IPS-NIHi7 (cell line): ENCODE data around the gene NOC2L.
A peak's percentile ranks its signal among the peaks of the same experiment; 100 is the strongest.

Experiments
- DNase-seq: peaks from one replicate; pipeline ENCODE4 v3.0.0; 2012; ENCODE audit warnings: mixed read lengths; ENCODE audit errors: extremely low spot score

NOC2L gene

DNA sequence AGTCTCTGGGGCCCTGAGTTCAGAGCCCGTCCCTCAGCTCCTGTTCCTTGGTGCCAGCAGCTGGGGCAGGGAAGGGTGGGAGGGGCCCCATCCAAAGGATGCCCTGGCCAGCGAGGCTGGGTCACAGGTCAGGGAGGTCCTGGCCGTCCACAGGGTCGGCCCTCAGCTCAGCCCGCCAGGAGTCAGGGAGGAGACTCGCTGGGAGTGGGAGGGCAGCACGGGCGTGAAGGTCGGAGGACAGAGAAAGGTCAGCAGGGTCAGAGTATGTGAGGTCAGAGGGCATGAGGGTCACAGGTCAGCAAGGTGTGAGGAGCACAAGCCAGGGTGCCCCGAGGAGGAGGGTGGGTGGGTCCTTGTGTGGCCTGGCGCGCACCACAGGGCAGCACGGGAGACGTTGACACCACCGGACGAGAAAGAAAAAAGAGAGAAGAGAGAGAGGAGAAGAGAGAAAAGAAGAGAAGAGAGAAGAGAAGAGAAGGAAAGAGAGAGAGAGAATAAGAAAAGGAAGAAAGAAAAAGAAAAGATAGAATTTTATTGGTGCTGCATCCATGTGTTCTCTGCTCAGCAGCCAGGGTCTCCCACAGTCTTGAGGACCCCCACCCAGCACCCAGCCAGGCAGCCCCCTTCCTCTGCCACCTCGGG, 15.8 kb upstream of the NOC2L start:
- no peak for DNase-seq

DNA sequence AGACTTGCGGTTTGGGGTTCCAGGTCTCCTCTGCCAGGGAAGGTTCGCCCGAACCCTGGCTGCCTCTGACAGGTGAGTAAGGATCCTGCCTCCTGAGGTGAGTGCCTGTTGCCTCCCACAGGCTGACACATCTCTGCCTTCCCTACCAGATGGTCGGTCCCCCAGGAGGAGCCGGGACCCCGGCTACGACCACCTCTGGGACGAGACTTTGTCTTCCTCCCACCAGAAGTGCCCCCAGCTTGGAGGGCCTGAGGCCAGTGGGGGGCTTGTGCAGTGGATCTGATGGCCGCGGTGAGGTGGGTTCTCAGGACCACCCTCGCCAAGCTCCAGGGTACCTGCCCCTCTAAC, 15.2 kb upstream of the NOC2L start:
- DNase-seq, result no peak

DNA sequence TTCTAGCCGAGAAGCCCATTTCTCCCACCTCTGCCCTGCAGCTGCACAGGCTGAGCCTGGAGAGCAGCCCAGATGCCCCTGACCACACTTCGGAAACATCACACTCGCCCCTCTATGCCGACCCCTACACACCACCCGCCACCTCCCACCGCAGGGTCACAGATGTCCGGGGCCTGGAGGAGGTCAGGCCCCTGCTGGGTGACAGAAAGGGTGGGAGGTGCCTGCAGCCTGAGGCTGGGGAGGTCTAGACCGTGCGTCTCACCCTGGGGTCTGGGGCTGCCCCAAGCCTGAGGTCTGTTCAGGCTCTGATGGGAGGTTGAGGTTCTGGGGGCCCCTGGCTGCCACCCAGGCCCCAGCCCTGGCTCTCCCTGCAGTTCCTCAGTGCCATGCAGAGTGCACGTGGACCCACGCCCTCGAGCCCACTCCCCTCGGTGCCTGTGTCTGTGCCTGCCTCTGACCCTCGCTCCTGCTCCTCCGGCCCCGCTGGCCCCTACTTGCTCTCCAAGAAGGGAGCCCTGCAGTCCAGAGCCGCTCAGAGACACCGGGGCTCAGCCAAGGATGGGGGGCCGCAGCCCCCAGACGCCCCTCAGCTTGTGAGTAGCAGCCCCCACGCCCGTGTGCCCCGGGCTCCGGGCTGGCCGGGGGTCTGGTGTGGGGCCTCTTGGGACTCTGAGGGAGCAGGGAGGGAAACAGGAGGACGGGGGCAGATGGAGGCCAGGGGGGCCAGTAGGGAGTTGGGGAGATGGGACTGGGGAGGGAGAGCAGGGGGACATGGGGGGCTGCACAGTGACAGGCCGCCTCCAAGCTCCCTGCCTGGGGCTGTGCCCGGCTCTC, 14.6 kb upstream of the NOC2L start:
- no peak for DNase-seq

DNA sequence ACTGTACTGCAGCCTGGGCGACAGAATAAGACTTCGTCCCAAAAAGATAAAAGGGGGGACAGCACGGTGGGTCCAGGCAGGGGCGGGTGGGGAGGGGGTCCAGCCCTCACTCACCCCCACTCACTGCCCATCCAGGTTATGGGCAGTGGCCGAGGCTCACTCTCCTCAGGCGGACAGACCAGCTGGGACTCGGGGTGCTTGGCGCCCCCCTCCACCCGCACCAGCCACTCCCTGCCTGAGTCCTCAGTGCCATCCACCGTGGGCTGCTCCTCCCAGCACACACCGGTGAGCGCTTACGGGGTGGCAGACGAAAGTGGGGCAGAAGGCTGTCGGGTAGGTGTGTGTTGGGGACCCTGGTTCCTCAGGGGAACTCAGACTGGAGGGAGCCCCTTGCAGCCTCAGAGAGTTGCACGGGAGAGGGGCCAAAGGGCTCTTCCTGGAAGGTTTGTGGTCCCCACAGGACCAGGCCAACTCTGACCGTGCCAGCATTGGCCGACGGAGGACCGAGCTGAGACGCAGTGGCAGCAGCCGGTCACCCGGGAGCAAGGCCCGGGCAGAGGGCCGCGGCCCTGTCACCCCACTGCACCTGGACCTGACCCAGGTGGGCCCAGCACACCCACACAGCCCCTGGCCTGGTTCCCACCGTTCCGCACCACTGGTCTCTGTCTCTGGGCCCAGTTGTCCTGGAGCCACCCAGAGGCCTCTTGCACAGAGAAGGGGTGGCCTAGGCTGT, 13.8 kb upstream of the NOC2L start:
- DNase-seq, result no peak

DNA sequence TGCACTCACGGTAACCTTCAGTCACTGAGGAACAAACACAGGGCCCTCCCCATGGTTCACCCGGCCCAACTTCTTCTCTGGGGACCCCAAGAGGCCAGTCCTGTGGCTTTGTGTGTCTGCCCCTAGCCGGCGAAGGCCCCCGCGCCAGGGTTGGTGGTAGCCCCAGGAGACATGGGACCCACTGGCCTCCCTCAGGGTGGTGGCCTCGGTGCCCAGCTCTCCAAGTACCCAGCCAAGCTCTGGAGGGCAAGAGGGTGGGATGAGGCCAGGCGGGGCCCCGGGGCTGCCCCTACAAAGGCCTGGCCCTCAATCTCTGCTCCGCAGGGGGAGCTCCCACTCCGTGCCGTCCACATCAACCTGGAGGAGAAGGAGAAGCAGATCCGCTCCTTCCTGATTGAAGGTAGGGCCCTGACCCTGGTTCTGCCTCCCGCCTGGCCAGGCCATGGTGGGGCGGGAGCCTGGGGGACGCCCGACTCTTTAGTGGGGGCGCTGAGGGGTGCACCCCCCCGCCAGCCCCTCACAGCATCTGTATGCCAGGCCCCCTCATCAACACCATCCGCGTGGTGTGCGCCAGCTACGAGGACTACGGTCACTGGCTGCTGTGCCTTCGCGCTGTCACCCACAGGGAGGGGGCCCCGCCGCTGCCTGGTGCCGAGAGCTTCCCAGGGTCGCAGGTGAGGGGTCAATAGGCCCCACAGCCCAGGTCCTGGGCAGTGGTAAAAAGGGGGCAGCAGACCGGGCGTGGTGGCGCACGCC, 12.9 kb upstream of the NOC2L start:
- no peak for DNase-seq

DNA sequence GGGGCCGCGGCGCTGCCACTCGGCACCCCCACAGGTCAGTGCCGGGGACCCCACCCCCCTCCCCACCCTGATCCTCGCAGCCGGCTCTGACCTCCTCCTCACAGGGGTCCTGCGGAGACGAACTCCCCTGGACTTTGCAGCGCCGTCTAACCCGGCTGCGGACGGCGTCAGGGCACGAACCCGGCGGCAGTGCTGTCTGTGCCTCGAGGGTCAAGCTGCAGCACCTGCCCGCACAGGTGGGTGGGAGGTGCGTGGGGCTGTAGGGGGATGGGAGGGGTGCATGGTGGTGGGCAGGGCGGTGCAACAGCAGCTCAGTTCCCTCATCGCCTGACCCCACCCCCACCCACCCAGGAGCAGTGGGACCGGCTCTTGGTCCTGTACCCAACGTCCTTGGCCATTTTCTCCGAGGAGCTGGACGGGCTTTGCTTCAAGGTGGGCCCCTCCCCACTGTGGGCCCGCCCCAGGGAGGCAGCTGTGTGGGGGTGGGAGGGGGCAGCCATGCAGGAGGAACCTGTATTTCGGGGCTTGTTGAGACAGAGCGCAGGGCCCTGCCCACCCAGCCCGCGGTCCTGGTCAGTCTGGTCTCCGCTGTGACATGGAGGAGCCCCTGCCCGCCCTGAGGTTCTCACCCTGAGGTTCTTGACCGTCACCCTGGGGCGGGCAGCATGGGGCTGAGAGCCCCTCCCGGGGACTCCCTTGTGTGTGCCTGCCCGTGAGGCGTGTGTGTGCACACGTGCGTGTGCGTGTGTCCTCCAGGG, 12.1 kb upstream of the NOC2L start:
- no peak for DNase-seq

DNA sequence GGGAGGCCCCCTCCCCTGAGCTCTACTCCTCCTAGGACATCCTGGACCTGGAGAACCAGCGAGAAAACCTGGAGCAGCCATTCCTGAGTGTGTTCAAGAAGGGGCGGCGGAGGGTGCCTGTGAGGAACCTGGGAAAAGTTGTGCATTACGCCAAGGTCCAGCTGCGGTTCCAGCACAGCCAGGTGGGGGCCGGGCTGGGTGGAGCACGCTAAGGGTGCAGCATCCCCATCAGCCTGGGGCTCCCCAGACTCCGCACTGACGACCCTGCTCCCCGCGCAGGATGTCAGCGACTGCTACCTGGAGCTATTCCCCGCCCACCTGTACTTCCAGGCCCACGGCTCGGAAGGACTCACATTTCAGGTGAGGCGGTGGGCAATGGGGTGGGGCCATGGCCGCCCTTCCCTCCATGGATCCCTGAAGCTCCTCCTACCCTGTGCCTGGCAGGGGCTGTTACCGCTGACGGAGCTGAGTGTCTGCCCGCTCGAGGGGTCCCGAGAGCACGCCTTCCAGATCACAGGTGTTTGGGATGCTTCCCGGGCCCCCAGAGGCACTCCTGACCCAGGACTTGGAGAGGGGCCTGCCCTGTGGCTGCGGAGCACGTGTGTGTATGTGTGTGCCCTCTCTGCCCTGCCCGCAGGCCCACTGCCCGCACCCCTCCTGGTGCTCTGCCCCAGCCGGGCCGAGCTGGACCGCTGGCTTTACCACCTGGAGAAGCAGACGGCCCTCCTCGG, 11.4 kb upstream of the NOC2L start:
- DNase-seq, result peak; percentile 61

DNA sequence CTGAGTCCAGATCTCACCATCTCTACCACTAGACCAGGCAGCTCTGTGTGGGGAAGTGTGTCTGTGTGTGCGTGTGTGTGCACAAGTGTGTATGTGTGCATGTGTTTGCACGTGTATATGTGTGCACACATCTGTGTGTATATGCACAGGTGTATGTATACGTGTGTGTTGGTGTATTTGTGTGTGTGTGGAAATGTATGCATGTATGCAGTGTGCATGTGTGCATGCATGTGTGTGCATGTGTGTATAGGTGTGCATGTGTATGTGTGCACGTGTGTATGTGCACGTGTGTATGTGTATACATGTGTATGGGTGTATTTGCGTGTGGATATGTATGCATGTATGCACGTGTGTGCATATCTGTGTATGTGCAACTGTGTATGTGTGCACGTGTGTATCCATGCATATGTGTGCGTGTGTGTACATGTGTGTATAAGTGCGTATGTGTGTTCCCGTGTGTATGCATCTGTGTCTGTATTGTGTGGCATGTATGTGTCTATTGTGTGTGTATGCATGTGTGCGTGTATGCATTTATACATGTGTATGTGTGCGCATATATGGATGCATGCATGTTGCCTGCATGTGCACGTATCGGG, 10.3 kb upstream of the NOC2L start:
- DNase-seq, result no peak

DNA sequence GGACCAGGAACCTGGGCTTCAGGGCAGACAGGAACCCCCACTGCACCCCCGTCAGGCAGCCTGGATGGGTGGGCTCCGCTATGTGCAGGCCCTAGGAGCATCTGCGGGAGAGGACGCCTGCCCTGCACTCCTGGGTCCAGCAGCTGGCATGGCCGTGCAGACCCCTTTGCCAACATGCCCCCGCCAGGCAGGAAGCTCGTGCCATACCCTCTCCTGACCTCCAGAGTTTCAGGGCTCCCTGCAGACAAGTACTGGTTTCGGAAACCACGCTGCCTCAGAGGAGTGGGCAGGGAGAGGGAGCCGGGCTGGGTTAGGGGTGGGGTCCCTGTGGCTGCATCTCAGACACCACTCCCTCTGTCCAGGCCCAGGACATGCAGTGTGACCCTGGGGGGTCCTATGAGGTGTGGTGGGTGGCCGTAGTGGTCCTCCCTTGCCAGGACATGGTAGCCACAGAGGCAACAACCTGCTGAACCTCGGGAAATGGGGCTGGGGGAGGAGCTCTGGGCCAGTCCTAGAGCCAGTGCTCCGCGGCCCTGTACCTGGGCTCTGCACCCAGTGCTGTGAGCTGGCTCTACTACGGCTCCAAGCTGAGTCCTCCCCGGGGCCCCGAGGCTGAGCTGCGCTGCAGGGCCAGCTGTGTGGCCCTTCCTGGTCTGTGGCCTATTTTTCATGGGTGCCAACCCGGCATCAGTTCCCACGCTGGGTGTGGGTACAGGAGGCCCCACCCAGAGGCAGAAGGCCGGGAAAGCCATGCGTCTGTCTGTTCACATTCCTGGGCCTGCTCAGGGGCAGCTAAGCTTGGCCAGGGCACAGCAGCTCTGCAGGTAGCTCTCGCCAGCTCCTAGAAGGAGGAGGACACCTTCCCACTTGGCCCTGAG, 8.6 kb upstream of the NOC2L start:
- no peak for DNase-seq

DNA sequence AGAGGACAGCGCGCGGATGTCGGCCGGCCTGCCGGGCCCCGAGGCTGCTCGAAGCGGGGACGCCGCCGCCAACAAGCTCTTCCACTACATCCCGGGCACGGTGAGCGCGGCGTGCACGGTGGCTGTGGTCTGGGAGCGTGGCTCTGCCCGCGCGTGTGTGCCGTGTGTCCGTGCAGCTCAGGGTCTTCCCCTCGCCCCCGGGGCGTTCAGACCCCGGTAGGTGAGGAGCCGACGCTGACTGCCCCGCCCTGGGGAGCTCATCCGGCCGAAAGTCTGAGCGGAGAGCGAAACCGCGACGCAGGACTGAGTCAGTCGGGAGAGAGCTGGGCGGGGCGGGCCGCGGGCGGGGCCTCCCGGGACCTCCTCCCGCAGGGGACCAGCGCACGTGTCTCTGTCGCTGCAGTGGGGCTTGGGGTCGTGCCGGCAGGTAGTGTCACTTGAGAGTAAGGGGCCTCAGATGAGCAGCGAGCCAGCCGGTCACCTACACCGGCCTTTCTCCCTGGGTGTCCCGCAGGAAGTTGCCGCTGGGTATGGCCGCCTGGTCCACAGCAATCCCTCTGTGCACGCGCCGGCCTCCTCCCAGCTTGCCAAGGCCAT, 7.7 kb upstream of the NOC2L start:
- peak; percentile 75 for DNase-seq

DNA sequence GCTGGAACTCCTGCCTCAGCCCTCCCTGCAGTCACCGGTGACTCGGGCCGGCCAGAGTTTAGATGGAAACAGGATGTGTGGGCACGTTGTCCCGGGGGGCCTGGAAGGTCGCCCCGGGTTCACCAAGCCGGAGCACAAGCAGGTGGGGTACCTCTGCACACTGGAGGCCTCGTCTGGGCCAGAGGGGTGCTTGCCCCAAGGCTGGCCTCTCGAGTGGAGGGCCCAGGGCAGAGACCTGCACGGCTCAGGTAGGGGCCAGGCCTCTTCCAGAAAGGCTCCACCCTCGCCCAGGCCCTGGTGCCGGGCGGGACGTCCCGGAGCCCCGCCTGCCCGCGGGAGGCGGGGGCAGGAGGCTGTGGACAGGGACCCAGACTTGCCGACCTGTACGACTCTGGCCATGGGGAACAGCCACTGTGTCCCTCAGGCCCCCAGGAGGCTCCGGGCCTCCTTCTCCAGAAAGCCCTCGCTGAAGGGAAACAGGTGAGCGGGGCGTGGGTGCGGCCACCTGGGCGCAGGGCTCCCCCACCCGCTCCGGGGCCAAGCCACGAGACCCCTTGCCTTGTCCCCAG, 7.2 kb upstream of the NOC2L start, which contains the start of gene PLEKHN1:
Gene PLEKHN1, plus strand, starts transcription at position 348 of the 569 bp plus-strand sequence. Its CDS starts 50 bp downstream, at position 398.
- DNase-seq, result peak; percentile 73

DNA sequence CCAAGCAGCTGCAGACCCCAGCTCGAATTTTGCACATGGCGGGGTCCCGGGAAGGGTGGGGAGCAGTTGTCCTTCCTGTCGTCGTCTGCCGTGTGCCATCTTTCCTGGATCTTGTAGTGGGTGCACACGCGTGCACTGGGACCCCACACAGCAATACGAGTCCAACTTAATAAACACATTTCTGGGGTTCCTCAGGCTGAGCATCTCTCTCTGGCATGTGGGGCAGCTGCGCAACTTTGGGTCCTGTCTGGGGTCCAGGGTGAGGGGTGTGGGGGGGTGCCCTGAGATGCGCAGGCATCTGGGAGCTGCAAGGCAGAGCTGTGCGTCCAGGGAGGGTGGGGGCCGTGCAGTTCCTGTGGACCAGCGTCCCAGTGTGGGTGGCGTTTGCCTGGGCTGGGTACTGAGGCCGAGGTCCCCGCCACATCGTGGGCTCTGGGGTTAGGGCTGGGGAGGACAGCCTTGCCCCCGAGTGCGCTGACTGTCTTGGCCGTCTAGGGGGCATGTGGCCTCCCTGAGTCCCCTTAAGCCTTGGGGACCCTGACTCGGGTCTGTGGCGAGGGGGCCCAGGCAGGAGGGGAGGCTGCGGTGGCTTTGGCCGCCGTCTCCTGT, 6.6 kb upstream of the NOC2L start:
- no peak for DNase-seq

DNA sequence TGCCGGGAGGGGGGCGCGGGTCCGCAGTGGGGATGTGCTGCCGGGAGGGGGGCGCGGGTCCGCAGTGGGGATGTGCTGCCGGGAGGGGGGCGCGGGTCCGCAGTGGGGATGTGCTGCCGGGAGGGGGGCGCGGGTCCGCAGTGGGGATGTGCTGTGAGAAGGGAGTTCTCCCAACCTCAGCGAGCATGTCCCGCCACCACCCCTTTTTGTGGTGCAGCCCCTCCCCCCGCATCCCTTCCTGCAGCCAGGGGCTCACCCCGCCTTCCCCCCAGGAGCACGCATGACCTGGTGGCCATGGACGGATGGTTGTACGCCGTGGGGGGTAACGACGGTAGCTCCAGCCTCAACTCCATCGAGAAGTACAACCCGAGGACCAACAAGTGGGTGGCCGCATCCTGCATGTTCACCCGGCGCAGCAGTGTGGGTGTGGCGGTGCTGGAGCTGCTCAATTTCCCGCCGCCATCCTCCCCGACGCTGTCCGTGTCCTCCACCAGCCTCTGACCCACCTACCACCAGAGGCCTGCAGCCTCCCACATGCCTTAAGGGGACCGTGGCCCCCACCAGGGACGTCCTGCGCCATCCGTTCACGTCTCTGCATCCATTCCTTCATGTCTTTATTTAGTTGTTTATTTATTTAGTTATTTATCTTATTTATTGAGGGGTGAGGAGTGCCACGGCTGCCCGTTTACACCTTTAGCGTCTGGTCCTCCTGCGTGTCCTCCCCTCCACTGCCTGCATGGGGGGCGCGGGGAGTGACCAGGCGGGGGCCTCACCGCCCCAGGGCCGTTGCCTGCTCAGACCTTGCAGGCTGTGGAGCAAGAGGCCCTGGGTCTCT, 5.9 kb upstream of the NOC2L start:
- no peak for DNase-seq

DNA sequence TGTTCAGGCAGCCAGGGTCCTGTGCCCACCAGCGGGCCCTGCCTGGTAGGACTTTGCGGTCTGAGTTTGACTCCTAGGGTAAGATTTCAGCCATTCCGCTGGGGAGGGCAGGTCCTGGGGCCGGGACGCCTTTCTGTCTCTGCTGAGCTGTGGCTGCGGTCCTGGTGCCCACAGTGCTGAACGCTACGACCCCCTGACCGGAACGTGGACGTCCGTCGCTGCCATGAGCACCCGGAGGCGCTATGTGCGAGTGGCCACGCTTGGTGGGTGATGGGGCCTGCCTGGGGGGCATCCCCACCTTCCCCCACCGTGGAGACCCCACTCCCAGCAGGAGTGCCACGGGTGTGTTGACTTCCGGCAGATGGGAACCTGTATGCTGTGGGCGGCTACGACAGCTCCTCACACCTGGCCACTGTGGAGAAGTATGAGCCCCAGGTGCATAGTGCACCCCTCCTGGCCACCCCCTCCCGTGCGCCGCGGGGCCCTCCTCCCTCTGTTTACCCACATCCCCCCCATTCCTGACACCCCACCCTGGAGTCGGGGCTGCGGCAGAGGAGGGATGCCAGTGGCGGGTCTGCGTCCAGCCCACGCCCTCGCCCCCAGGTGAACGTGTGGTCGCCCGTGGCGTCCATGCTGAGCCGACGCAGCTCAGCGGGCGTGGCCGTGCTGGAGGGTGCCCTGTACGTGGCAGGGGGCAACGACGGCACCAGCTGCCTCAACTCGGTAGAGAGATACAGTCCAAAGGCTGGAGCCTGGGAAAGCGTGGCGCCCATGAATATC, 4.9 kb upstream of the NOC2L start:
- DNase-seq, result no peak

DNA sequence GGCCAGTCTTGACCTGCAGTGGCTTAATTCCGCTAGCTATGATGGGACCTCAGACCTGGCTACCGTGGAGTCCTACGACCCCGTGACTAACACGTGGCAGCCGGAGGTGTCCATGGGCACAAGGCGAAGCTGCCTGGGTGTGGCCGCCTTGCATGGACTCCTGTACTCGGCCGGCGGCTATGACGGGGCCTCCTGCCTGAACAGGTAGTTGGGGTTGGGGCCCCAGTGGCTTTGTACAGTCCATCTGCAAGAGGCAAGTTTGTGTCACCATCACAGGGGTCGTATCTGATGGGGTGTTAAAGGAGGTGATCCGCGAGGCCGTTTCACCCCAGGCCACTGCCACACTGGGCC, 4.2 kb upstream of the NOC2L start:
- DNase-seq, result no peak
